Ishikawa (cell line): ENCODE measurements around the gene CDC123.

Experiments used
- CEBPB ChIP-seq: IDR thresholded peaks from 2 replicates; pipeline ENCODE4 v1.6.1; 2012
- CREB1 ChIP-seq: IDR thresholded peaks from 2 replicates; pipeline ENCODE4 v1.6.1; 2012; ENCODE audit warnings: low read depth
- EGR1 ChIP-seq: IDR thresholded peaks from 2 replicates; pipeline ENCODE4 v1.6.1; 2012
- EP300 ChIP-seq: IDR thresholded peaks from 2 replicates; pipeline ENCODE4 v1.6.1; 2012; ENCODE audit warnings: borderline replicate concordance
- FOXM1 ChIP-seq: IDR thresholded peaks from 2 replicates; pipeline ENCODE4 v1.6.1; 2012; ENCODE audit warnings: low read depth, borderline replicate concordance
- MAX ChIP-seq: IDR thresholded peaks from 2 replicates; pipeline ENCODE4 v1.6.1; 2012
- NFIC ChIP-seq: IDR thresholded peaks from 2 replicates; pipeline ENCODE4 v1.6.1; 2012
- RAD21 ChIP-seq: IDR thresholded peaks from 2 replicates; pipeline ENCODE4 v1.6.1; 2012; ENCODE audit warnings: low read depth
- REST ChIP-seq: IDR thresholded peaks from 2 replicates; pipeline ENCODE4 v1.6.1; 2012; ENCODE audit warnings: low read depth, mild to moderate bottlenecking
- TAF1 ChIP-seq: IDR thresholded peaks from 2 replicates; pipeline ENCODE4 v1.6.1; 2012; ENCODE audit warnings: low read depth, mild to moderate bottlenecking
- TCF12 ChIP-seq: IDR thresholded peaks from 2 replicates; pipeline ENCODE4 v1.6.1; 2012; ENCODE audit warnings: low read depth
- TEAD4 ChIP-seq: IDR thresholded peaks from 2 replicates; pipeline ENCODE4 v1.6.1; 2012
- USF1 ChIP-seq: IDR thresholded peaks from 2 replicates; pipeline ENCODE4 v1.6.1; 2012
- YY1 ChIP-seq: IDR thresholded peaks from 2 replicates; pipeline ENCODE4 v1.6.1; 2012; ENCODE audit warnings: low read depth
- ZBTB7A ChIP-seq: IDR thresholded peaks from 2 replicates; pipeline ENCODE4 v1.6.1; 2012; ENCODE audit warnings: low read depth

The CDC123 gene

GRCh38 chr10:12194752-12195271 is 1.2 kb upstream of the CDC123 start:
- TF ChIP-seq CEBPB, result peak; percentile 79
- TF ChIP-seq CREB1, result no peak

GRCh38 chr10:12195281-12195602 is 746 bp upstream of the CDC123 start:
- TF ChIP-seq USF1, result no peak
- TF ChIP-seq CEBPB, result no peak
- no peak for TF ChIP-seq EP300
- TF ChIP-seq YY1, result no peak

GRCh38 chr10:12196531-12197211 is 683 bp downstream of the CDC123 start:
- TF ChIP-seq EP300, result no peak
- TF ChIP-seq RAD21, result no peak
- TF ChIP-seq FOXM1, result no peak
- TF ChIP-seq REST, result no peak
- no peak for TF ChIP-seq MAX
- no peak for TF ChIP-seq TAF1
- TF ChIP-seq CEBPB, result no peak

- no peak for TF ChIP-seq EP300
- TF ChIP-seq TCF12, result no peak
- TF ChIP-seq ZBTB7A, result no peak
- no peak for TF ChIP-seq RAD21
- TF ChIP-seq CEBPB, result no peak
- no peak for TF ChIP-seq YY1
- TF ChIP-seq REST, result no peak
Observed at GRCh38 chr10:12198156-12198555, 2.2 kb downstream of the CDC123 start.

- TF ChIP-seq RAD21 (no peak), TAF1 (no peak), FOXM1 (no peak), NFIC (no peak), ZBTB7A (no peak), EGR1 (no peak), REST (no peak)
Observed at GRCh38 chr10:12200850-12201249, 4.9 kb downstream of the CDC123 start.

GRCh38 chr10:12201543-12201942 is 5.6 kb downstream of the CDC123 start:
- TF ChIP-seq EGR1 (no peak), YY1 (no peak), EP300 (no peak), USF1 (no peak), CREB1 (no peak), ZBTB7A (no peak), MAX (no peak), TAF1 (no peak), CEBPB (no peak), FOXM1 (no peak), TEAD4 (no peak), RAD21 (no peak), REST (no peak), TCF12 (no peak), NFIC (no peak)
